Keratinocyte (primary cell): ENCODE measurements around the gene OPTC. TPM values are rescaled to one million over a fixed set of nuclear protein-coding genes. Genes with fewer than 3 reads are reported as not detected.

ENCODE experiments used
- DNase-seq: peaks from one replicate; pipeline ENCODE4 v3.0.0-alpha.2; 2011; ENCODE audit warnings: low read depth, missing footprints, low spot score
- FAIRE-seq: peaks from 2 replicates; lab custom pipeline; 2011; peaks lifted over from hg19 to GRCh38; lab: Jason Lieb, UNC
- H2AFZ ChIP-seq: 2 replicates; pipeline ENCODE4 v1.6.0; 2012; ENCODE audit warnings: low read length, control low read depth, inconsistent platforms; ENCODE audit not compliant: control insufficient read depth
- H3K27ac ChIP-seq: 2 replicates; pipeline ENCODE4 v1.5.1; 2011; ENCODE audit warnings: low read length; ENCODE audit not compliant: control insufficient read depth, insufficient read depth
- H3K27me3 ChIP-seq: 3 replicates; pipeline ENCODE4 v1.6.0; 2011; ENCODE audit warnings: low read length; ENCODE audit not compliant: control insufficient read depth, insufficient read depth; ENCODE audit errors: extremely low read depth
- H3K36me3 ChIP-seq, 2 experiments: 2 replicates in 1 of 2; 3 replicates in 1 of 2; pipeline ENCODE4 v1.5.1; 2011; ENCODE audit warnings: low read length in 2 of 2, mild to moderate bottlenecking in 1 of 2; ENCODE audit not compliant: control insufficient read depth in 2 of 2, insufficient read depth in 2 of 2; ENCODE audit errors: extremely low read depth in 1 of 2
- H3K4me1 ChIP-seq: 3 replicates; pipeline ENCODE4 v1.5.1; 2011; ENCODE audit warnings: low read length; ENCODE audit not compliant: control insufficient read depth, insufficient read depth; ENCODE audit errors: extremely low read depth
- H3K4me2 ChIP-seq: 3 replicates; pipeline ENCODE4 v1.6.0; 2011; ENCODE audit warnings: low read depth, low read length; ENCODE audit not compliant: control insufficient read depth, insufficient read depth; ENCODE audit errors: extremely low read depth
- H3K4me3 ChIP-seq, 3 experiments: fragments of 200-600 bp in 1 of 3; sonication (generic) in 1 of 3; 2 replicates in 2 of 3; 3 replicates in 1 of 3; pipeline ENCODE4 v1.5.1; 2011 to 2016; ENCODE audit warnings: low read length in 3 of 3, mild to moderate bottlenecking in 3 of 3, control low read depth in 2 of 3, inconsistent platforms in 1 of 3, low read depth in 1 of 3, mixed read lengths in 1 of 3, mixed run types in 1 of 3, moderate library complexity in 1 of 3; ENCODE audit not compliant: control insufficient read depth in 2 of 3, insufficient read depth in 2 of 3; ENCODE audit errors: extremely low read depth in 1 of 3
- H3K79me2 ChIP-seq: 2 replicates; pipeline ENCODE4 v1.6.0; 2012; ENCODE audit warnings: low read length; ENCODE audit not compliant: control insufficient read depth, insufficient read depth
- H3K9ac ChIP-seq: 3 replicates; pipeline ENCODE4 v1.6.0; 2011; ENCODE audit warnings: low read length; ENCODE audit not compliant: control insufficient read depth, insufficient read depth; ENCODE audit errors: extremely low read depth
- H3K9me1 ChIP-seq: 3 replicates; pipeline ENCODE4 v1.6.0; 2011; ENCODE audit warnings: low read length; ENCODE audit not compliant: control insufficient read depth, insufficient read depth; ENCODE audit errors: extremely low read depth
- H3K9me3 ChIP-seq: 2 replicates; pipeline ENCODE4 v1.5.1; 2012; ENCODE audit warnings: low read depth, low read length; ENCODE audit not compliant: control insufficient read depth
- H4K20me1 ChIP-seq: 3 replicates; pipeline ENCODE4 v1.6.0; 2011; ENCODE audit warnings: low read length; ENCODE audit not compliant: control insufficient read depth, insufficient read depth; ENCODE audit errors: extremely low read depth
- CTCF ChIP-seq, 3 experiments: IDR thresholded peaks in 1 of 3; conservative IDR thresholded peaks in 1 of 3; optimal IDR thresholded peaks in 1 of 3; 2 replicates in 2 of 3; 3 replicates in 1 of 3; pipeline versions ENCODE3 to v1.5.1; 2011; ENCODE audit warnings: low read length in 3 of 3, mild to moderate bottlenecking in 3 of 3, moderate library complexity in 2 of 3, control low read depth in 1 of 3, inconsistent platforms in 1 of 3; ENCODE audit not compliant: insufficient read depth in 2 of 3; ENCODE audit errors: extremely low read depth in 1 of 3
- EZH2 ChIP-seq: IDR thresholded peaks from one replicate; pipeline ENCODE4 v1.6.1; 2012; ENCODE audit warnings: inconsistent platforms, mild to moderate bottlenecking, low read length, moderate library complexity
- dilution Hi-C: fragments of 300-500 bp; cut with MboI; formaldehyde crosslinking; loops from one replicate; pipeline ENCODE4 v1.7.0; 2020; ENCODE audit warnings: low sequenced_read_pairs; ENCODE audit not compliant: extremely low pct_ligation_motif_present
- polyA plus RNA-seq, 5 experiments: library from polyadenylated mRNA; depleted of rRNA in 3 of 5; stranded (reverse) in 3 of 5; stranded (forward) in 1 of 5; unstranded in 1 of 5; fragments of >200 nt; gene quantifications; 1 replicate in 1 of 5; 2 replicates in 3 of 5; 3 replicates in 1 of 5; pipeline versions ENCODE4 v1.2.1 to v1.2.3, GENCODE V29; 2011 to 2012; ENCODE audit warnings: missing spikeins in 2 of 5, low read depth in 1 of 5, low replicate concordance in 1 of 5

Gene OPTC
- polyA plus RNA-seq, 1 donor (not counting 4 experiments of a cell fraction or from before 2014, with no cell fraction given): not detected

DNA sequence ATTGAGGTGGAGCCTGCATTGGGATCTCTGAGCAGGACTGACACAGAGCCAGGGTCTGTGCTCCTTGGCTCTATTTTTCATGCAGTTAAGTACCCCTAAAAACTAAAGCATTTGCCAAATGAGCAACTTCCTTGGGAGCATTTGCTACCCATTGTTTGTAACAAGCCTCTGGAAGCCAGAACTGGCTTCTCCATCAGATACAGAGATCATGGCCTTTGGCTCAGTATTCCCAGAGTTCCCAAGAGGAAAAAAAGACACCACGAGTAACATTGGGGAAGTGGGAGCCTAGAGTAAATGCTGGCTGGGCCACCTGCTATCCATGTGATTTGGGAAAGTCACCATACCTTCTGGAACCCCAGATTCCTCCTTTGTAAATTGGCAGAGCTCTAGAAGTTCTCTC is 44.8 kb downstream of the OPTC start:
- H3K4me3 ChIP-seq: no peak overlapping the region
- H3K4me1 ChIP-seq: peaks cover 37% of the 10 kb centered on the region
- H3K79me2 ChIP-seq: no peaks in the 10 kb centered on the region
- H3K9me3 ChIP-seq: no peaks in the 10 kb centered on the region
- no peaks in the 10 kb centered on the region for H3K36me3 ChIP-seq
- no peaks in the 10 kb centered on the region for H3K9me1 ChIP-seq
- no peaks in the 10 kb centered on the region for H4K20me1 ChIP-seq
- no peak overlapping the region for H3K9ac ChIP-seq
- no peak overlapping the region for H2AFZ ChIP-seq
- H3K27me3 ChIP-seq: no peaks in the 10 kb centered on the region
- FAIRE-seq (no peak), DNase-seq (no peak)
- H3K4me2 ChIP-seq: no peak overlapping the region
- dilution Hi-C loops: no loop called here
- no peak overlapping the region for H3K27ac ChIP-seq
- no peak for TF ChIP-seq CTCF (optimal IDR thresholded peaks at IDR 0.05 in 1 of 3, IDR thresholded peaks at IDR 0.05 in 1 of 3, conservative IDR thresholded peaks at IDR 0.05 in 1 of 3; ENCODE audit: extremely low read depth in 1 of 3, insufficient read depth in 2 of 3, low read length in 3 of 3)
- no peak for TF ChIP-seq EZH2

- no peak for FAIRE-seq
- no peak overlapping the region for H3K4me2 ChIP-seq
- no peaks in the 10 kb centered on the region for H3K9me3 ChIP-seq
- H3K4me1 ChIP-seq: peaks cover 25% of the 10 kb centered on the region
- no peaks in the 10 kb centered on the region for H3K79me2 ChIP-seq
- no peak overlapping the region for H3K9ac ChIP-seq
- H3K27ac ChIP-seq: no peak overlapping the region
- dilution Hi-C loops: no loop called here
- H3K9me1 ChIP-seq: no peaks in the 10 kb centered on the region
- no peaks in the 10 kb centered on the region for H4K20me1 ChIP-seq
- no peak for TF ChIP-seq EZH2
- TF ChIP-seq CTCF (optimal IDR thresholded peaks at IDR 0.05 in 1 of 3, IDR thresholded peaks at IDR 0.05 in 1 of 3, conservative IDR thresholded peaks at IDR 0.05 in 1 of 3; ENCODE audit: extremely low read depth in 1 of 3, insufficient read depth in 2 of 3, low read length in 3 of 3): no peak
- no peak overlapping the region for H2AFZ ChIP-seq
- H3K36me3 ChIP-seq: no peaks in the 10 kb centered on the region
- no peaks in the 10 kb centered on the region for H3K27me3 ChIP-seq
- no peak overlapping the region for H3K4me3 ChIP-seq
- DNase-seq: no peak
Measured at GRCh38 chr1:203539831-203540546, 46.0 kb downstream of the OPTC start.
